GM18526 (cell line): Measurements from ENCODE around the gene RALGAPA2.

Experiments
- POLR2A ChIP-seq: IDR thresholded peaks from 3 replicates; pipeline ENCODE4 v1.6.1; 2011; ENCODE audit not compliant: insufficient read length; ENCODE audit errors: extremely low read depth

RALGAPA2 gene

DNA sequence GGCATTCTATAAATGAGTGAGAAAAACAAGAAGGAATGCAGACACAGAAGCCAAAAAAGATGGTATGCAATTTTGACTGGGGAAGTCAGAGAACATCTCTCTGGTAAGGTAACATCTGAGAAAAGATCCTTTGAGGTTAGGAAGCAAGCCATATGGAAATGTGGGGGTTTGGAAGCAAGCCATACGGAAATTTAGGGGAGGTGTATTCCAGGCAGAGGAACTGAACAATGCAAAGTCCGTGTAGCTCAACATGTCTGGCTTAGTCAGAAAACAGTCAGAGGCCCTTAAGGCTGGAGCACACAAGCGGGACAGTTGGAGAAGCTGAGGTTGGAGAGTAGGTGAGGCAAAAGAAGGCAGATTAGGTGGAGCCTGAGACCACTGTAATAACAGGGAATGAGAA, 35.3 kb downstream of the RALGAPA2 start:
- TF ChIP-seq POLR2A: no peak

DNA sequence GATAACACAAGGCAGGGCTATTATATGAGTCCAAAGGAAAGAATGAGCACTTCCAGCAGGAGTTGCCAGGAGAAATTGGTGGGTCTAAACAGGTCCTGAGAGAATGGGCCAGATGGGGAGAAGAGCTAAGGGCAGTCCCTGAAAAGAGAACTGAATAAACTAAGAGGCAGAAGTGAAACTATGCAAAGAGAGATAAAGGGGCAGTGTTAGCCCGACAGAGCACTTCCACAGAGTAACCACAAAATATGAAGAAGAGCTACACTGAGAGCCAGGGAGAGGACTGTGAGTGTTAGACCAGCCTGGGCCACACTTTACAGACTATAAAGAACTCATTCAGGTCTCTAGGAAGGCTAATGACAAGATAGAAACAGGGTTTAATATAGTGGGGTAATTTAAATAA, 43.8 kb downstream of the RALGAPA2 start:
- no peak for TF ChIP-seq POLR2A

DNA sequence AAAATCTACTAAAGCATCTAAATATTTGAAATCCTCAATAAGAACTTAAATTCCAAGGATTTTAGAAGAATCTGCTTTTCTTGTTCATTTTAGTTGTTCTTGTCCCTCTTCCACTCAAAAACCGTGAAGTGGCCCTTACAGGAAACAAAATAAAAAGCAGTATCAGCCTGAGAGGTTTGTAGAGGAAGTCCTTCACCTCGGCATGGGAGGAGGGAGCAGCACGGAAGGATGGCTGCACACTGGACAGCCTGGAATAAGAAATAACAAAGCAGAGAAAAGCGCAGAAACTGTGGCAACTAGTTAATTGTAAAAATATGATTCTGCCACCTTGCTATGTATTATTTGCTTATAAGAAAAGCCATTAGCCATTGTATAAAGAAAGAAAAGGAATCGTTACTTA, 46.1 kb downstream of the RALGAPA2 start:
- no peak for TF ChIP-seq POLR2A

DNA sequence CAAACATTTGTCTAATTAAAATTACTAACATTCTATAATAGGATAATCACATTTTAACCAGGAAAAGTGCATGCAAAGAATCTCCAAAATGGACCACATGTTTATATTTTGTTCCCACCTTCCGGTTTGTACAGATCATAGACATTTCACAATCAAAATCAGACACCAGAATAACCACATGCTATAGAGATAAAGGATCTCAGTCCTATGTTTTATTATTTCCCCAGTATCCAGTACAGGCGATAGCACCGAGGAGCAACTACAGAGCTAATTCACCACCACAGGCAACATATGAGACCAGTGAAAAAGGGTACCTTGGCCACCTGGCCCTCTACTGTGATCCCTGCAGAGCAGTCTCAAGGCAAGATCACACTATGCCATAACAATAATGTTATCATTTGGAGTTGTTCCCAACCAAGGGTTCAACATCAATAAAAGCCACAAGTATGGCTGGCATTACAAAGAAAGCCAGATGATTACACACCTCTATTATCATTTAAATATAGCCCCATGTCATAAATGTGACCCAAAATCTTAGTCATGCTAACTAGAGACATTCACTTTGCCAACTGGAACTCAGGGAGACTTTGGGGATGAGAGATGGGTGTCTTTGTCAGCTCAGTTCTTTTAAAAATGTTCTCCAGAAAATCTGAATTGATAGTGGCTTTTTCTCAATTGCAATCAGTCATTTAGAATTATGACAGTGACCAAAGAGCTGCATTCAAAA, 46.7 kb downstream of the RALGAPA2 start:
- no peak for TF ChIP-seq POLR2A

DNA sequence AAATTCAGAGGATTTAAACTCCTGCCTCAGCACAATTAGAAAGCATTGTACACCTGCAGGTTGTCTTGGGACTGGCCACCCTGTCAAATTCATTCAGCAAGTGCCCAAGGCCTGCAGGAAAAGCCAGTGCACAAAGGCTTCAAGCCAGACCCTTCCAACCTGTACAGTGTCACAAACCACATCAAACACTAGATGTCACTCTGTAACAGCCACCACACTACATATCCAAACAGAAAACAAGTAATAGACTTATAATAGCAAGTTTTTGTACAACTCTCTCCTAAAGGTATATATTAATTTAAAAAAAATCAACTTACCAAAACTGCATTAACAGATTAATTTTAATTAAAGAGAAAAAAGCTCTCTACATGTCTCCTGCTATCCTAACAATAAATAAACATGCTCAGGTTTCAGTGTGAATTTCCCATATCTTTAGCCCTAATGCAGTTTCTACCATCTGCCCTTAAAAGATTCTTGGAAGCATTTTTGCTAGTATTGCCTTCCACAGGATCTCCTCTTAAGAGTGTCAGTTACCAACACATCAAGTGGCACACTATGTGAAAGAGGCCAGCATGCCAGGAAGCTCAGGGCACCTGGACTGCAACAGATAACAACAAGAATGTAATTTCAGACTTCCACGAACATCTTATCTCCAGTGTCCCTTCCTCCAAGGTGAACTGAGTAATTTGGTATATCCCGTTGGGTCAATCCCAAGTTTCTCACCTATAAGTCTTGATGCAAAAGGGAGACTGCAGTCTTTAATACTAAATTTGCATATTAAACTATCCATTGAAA, 47.5 kb downstream of the RALGAPA2 start:
- TF ChIP-seq POLR2A: no peak

DNA sequence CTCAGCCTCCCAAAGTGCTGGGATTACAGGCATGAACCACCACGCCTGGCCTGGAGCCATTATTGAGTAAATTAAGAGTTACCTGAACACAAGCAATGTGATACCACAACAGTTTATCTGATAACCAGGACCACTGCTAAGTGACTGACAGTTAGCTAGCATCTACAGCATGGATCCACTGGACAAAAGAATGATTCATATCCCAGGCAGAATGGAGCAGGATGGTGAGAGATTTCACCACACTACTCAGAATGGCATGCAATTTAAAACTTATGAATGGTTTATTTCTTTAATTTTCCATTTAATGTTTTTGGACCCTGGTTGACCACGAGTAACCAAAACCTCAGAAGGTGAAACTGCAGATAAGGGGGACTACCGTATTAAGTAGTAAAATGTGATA, 48.6 kb downstream of the RALGAPA2 start:
- TF ChIP-seq POLR2A: no peak

DNA sequence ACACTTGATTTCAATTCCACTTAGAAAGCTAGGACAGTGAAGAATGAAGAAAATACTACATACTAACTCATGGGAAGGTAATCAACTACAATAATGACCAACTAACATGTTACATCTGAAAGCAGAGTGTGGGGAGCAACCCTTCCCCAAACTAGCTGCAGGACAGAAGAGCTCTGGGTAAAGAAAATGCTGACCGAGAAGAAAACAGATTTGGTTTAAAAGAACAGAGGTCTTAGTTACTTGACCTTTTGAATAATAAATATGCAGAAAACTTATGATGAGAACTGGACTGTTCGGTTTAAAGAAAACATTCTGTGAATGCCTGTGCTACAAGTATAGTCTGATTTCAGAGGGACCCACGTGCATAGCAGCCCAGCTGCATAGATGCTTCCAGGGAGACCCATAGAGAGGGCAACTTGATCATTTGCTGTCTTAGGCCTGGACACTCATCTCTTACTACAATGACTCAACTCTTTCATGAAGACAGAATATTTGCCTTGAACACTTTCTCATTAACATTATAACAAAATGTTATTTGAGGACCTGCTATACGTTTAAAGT, 53.5 kb downstream of the RALGAPA2 start:
- TF ChIP-seq POLR2A: no peak

DNA sequence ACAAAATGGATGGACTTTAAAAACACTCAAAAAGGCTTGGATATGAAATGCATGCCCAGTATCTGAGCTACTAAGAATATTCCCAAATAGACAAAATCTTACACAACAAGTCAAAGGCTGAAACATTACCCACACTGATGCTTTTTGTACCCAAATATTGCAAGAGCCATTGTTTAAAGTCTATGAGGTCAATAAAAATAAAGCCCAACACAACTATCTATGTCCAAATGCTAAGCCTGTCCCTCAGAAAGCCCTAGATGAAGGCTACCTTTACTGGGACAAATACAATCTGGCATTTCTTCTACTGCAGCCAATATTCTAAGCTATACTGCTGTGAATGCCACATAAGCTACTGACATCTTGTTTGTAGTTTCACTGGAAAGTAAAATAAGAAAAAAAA, 54.3 kb downstream of the RALGAPA2 start:
- TF ChIP-seq POLR2A: no peak

DNA sequence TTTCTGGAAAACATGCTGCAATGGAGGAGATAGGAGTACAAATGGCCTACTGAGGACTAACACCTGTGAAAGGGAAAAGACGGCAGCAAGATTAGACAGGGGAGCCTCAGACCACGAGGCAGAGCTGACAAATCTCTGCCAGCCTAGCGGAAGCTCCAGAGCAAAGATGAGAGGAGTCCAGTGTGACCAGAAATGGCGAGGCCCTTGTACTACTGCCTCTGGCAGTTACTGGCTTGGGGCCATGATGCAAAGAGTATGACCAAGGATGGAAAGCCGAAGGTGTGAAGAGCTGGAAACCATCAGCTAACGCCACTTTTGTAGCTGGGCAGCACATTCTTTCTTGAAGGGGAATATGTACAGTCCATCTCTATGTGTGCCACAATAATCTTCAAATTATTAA, 55.4 kb downstream of the RALGAPA2 start:
- no peak for TF ChIP-seq POLR2A

DNA sequence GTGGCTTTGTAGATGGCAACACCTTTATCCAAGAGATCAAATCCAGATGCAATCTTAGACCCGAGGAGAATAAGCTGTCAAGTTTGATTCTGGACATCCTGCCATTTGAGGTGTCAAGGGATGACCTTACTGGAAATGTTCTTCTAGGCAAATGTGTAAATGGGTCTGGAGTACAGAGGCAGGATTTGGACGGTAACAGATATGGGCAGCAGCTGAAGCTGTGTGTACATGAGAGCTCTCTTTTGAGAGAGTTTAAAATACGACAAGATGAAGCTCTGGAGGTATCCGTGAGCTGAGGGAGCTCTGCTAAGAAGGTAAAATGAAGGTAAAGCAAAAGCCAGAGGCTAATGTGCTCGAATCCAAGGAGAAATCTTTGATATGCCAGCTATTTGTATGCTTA, 56.6 kb downstream of the RALGAPA2 start:
- no peak for TF ChIP-seq POLR2A

DNA sequence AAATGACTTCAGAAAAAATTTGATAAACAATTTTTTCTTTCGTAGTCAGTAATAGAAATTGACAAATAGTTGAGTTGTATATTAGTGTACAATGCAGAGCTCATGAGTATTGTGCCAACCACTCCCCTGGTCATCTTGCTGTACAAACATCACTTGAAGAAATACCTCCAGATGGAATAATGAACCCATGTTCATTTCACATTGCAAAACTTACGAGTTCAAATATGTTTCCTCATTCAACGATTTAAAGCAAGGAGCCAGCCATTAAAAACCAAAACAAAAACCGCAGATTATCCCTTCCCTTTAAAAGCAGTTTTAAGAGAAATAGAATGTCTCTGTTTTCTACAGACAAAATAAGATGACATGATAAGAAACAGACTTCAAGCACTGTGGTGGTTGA, 62.5 kb downstream of the RALGAPA2 start:
- no peak for TF ChIP-seq POLR2A

DNA sequence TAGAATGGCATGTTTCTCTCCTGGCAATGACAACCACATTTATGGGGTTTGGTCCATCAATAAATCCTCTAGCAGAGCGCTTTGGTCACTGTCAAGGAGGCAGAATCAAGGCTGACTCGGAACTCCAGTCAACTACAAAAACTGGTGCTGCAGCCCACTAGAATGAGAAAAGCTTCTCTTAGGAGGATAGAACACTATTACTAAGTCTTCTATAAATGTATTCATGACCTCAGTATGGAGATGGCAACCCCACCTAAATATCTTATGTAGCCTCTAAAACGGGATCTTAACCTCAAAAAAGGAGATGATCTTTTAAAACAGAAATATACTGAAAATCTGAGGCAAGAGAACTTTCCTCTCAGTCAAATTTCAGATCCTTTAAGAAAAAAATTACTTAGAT, 68.5 kb downstream of the RALGAPA2 start:
- no peak for TF ChIP-seq POLR2A

DNA sequence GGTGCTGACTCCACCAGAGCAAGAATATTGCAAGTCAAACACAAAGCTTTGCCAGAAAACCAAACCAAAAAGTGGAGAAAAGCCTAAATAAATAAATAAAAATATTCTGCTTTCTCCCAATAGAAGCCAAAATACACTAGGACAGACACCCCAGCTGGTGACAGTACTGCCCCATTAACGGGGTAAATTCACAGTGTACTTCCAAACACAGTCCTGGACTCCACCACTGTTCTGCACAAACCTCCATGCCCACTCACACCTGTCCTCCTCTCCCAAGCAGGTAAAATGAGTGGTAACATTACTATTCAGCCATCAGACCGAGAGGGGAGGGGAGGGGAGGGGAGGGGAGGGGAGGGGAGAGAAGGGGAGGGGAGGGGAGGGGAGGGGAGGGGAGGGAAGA, 70.7 kb downstream of the RALGAPA2 start:
- no peak for TF ChIP-seq POLR2A

DNA sequence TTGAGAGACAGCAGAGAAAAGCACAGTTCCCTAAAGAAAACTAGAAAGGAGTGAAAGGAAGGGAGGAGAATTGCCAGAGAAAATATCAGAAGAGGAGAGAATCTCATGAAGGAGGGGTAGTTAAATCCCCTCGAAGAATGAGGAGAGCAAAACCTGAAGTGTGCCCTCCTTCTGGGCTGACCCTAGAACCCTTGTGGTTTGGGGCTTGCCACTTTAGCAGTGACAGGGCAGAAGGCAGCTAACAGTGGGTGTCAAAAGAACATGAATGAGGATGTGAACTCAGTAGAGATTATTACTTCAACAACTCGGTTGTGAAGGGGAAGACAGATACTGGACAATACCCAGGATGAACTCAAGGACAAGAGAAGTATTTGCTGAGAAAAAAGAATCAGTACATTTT, 73.6 kb downstream of the RALGAPA2 start:
- no peak for TF ChIP-seq POLR2A

DNA sequence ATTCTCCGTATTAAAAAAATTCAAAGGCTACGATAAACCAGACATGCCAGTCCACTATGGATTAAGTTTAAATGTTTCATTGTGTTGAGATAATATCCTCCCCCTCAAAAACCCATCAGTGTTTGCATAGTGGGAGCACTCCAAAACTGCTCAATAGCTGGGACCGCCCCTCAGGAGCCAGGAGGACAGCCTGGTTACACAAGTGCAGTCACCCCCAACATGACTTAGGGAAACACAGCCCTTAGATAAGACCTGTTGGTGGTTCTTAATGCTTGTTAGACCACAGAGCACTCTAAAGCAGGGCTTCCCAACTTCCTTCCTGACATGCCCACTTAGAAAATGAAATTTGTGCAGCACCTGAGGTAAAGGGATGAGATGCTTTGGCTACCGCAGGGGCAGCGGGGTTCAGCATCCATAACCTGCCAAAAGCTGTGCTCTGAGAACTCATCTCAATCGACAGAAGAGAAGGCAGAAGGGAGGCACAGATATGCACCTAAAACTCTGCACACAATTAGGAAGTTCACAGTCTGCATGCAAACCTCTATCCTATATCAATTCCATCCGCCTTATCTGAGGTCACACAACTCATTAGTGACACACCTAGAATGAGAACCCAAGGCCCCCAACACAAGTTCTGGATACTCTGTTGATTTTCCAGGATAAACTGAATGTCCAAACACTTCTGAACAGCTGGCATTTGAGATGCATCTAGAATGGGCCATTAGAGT, 74.3 kb downstream of the RALGAPA2 start:
- TF ChIP-seq POLR2A: no peak

DNA sequence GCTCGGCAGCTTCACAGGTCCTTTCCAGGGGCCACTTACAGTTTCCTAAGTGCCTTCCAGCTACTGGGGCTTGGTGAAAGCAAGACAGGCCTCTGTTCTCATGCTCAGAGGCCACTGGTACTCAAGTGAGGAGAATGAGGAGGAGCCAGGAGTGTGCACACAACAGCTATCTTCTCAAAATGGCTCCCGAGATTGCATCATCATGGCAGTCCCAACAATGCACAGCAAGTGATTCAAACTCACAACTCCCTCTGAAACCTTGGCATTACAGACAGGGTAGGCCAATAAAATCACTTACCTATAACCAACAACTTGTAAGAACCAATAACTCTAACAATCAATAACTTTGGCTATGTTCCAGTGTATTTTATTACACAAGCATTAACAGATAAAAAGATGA, 77.4 kb downstream of the RALGAPA2 start:
- TF ChIP-seq POLR2A: no peak

DNA sequence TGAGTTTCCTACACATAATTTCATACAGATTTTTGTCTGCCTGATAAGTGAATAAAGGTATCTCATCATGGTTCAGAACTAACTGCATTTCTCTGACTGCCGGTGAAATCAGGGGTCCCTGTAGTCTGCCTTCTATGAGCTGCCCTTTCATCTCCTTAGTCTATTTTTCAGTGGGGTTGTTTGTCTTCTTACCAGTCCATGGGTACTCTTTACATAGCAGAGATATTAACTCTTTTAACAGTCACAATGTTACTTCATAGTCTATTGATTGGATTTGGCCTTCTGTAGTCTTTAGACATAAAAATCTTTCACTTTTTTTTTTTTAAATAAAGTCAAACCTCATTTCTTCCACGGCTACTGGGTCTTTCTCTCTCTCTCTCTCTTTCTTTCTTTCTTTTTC, 79.8 kb downstream of the RALGAPA2 start:
- TF ChIP-seq POLR2A: no peak
